K562 (cell line): Measurements from ENCODE around the gene ANXA2. TPM values are rescaled to one million over a fixed set of nuclear protein-coding genes. Genes with fewer than 3 reads are reported as not detected.

ENCODE experiments used
- CBX1 ChIP-seq: sonication (generic); IDR thresholded peaks from 2 replicates; pipeline ENCODE4 v1.6.1; 2016; ENCODE audit warnings: antibody characterized with exemption, low read depth, mild to moderate bottlenecking
- GTF2A2 ChIP-seq: IDR thresholded peaks from 2 replicates; pipeline ENCODE4 v1.6.1; 2016; ENCODE audit warnings: mild to moderate bottlenecking, missing genetic modification characterization, missing compliant biosample characterization
- KDM4B ChIP-seq, 2 experiments: fragments of 450-650 bp in 1 of 2; sonication (generic) in 1 of 2; IDR thresholded peaks; 2 replicates each; pipeline ENCODE4 v1.6.1; 2016 to 2017; ENCODE audit warnings: borderline replicate concordance in 2 of 2, antibody characterized with exemption in 1 of 2, low read depth in 1 of 2, mild to moderate bottlenecking in 1 of 2
- NRF1 ChIP-seq, 2 experiments: fragments of 450-650 bp; IDR thresholded peaks in 1 of 2; conservative IDR thresholded peaks in 1 of 2; 2 replicates each; pipeline ENCODE4 v1.6.1; 2014; ENCODE audit warnings: mild to moderate bottlenecking in 2 of 2
- TBP ChIP-seq: optimal IDR thresholded peaks from 2 replicates; pipeline ENCODE3; 2011; ENCODE audit warnings: low read depth, low read length, improper control_type of control experiment
- ZBED1 ChIP-seq: IDR thresholded peaks from 2 replicates; pipeline ENCODE4 v1.6.1; 2014
- ZBTB7A ChIP-seq: IDR thresholded peaks from 2 replicates; pipeline ENCODE4 v1.6.1; 2011; ENCODE audit warnings: low read depth, mild to moderate bottlenecking, low read length, moderate library complexity, borderline replicate concordance; ENCODE audit not compliant: control insufficient read depth
- ZNF589 ChIP-seq: fragments of 200-800 bp; sonication (Bioruptor generic); IDR thresholded peaks from 2 replicates; pipeline ENCODE4 v1.6.1; 2016; ENCODE audit warnings: low read depth, missing genetic modification characterization, missing compliant biosample characterization
- ZNF644 ChIP-seq: fragments of 200-800 bp; sonication (Bioruptor generic); IDR thresholded peaks from 2 replicates; pipeline ENCODE4 v1.6.1; 2016; ENCODE audit warnings: low read depth, missing genetic modification characterization, missing compliant biosample characterization
- polyA plus RNA-seq, 8 experiments: library from polyadenylated mRNA; depleted of rRNA in 4 of 8; stranded (reverse) in 5 of 8; unstranded in 3 of 8; fragments of >200 nt; fragmentation: Nextera tagmentation in 2 of 8; fragmentation: Illumina TruSeq in 1 of 8; extraction: Ambion mirVana in 2 of 8; extraction: Trizol in 1 of 8; gene quantifications; 2 replicates each; pipeline versions ENCODE4 v1.2.1 to v1.2.3, GENCODE V29; 2011 to 2014; ENCODE audit warnings: inconsistent platforms in 1 of 8, missing spikeins in 1 of 8
- total RNA-seq, 7 experiments: library from RNA; depleted of rRNA in 6 of 7; stranded (reverse); fragments of >200 nt in 6 of 7; fragmentation: Illumina TruSeq in 2 of 7; extraction: Trizol in 2 of 7; gene quantifications; 2 replicates each; pipeline versions ENCODE4 v1.2.1 to v1.2.3, GENCODE V29; 2011 to 2021; ENCODE audit warnings: low replicate concordance in 1 of 7
- TF ChIP-seq, protein P1 (sequence below): sonication (generic); formaldehyde crosslinking; IDR thresholded peaks from 2 replicates; pipeline ENCODE4 v1.8.1; 2023; ENCODE audit warnings: mild to moderate bottlenecking, missing genetic modification reagents
- TF ChIP-seq, protein P2 (sequence below), 2 experiments: IDR thresholded peaks; 2 replicates each; pipeline ENCODE4 v1.6.1; 2012; ENCODE audit warnings: improper control_type of control experiment in 2 of 2, low read depth in 2 of 2, low read length in 2 of 2, borderline replicate concordance in 1 of 2
- TF ChIP-seq, protein P3 (sequence below): fragments of 150-350 bp; IDR thresholded peaks from 2 replicates; pipeline ENCODE4 v1.6.1; 2014; ENCODE audit warnings: low read depth, mild to moderate bottlenecking, low read length, borderline replicate concordance
- TF ChIP-seq, protein P4 (sequence below): fragments of 150-350 bp; conservative IDR thresholded peaks from 2 replicates; pipeline ENCODE4 v1.6.1; 2014; ENCODE audit warnings: low read length

ANXA2 gene
- total and polyA plus RNA-seq, 9 of the 15 experiments (the other 6 are each of a cell fraction or from before 2014, with no cell fraction given) = 301 to 1,102 (median 452) TPM

DNA sequence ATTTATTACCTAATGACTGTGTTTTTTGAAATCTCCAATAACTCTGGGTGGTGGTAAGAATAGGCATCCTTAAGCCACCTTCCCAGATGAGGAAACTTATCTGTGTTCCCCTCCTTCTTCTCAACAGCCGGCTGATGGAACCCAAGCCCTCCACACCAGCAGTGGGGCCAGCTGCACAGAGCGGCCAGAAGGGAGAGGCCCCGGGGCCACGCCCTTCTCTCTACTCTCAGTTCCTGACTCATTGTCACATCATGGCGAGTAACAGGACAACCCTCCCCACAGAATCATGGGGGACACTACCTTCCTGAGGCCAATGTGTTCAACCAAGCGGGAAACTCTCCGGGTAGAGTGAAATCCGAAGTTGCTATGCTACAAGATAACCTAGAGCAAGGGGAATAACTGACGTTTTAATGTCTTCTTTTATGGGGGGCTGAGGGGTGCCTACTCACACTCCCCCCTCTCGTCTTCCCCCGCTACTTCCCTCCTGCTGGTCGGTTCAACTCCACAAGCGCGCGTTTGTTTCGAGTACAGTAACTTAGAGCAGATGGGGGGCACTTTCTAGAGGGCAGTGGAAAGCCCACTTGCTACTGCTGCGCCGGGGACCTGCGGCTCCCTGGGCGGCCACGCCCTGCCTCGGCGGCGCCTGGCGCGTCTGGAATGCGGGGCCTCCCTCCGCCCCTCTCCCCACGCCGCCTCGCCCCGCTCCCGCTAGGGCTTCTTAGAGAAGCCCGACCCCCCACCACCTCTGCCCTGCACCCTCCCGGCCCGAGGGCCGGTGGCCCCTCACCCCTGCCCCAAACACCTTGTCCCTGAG is 621 bp downstream of the ANXA2 start (continued):
- TF ChIP-seq ZNF644 (tag) (no peak), ZBED1 (no peak), ZBTB7A (peak; percentile 89; the same call in 1 of the 2 replicates), GTF2A2 (tag) (no peak), KDM4B (IDR thresholded peaks at IDR 0.05; ENCODE audit: borderline replicate concordance in 2 of 2, low read depth in 1 of 2) (no peak), TBP (peak; percentile 90), NRF1 (conservative IDR thresholded peaks at IDR 0.05 in 1 of 2, IDR thresholded peaks at IDR 0.05 in 1 of 2) (peak; percentile 67 to 74), CBX1 (no peak; the same call in 1 of the 2 replicates), ZNF589 (CRISPR knock-in tag) (no peak)
- TF ChIP-seq, protein P1, sequence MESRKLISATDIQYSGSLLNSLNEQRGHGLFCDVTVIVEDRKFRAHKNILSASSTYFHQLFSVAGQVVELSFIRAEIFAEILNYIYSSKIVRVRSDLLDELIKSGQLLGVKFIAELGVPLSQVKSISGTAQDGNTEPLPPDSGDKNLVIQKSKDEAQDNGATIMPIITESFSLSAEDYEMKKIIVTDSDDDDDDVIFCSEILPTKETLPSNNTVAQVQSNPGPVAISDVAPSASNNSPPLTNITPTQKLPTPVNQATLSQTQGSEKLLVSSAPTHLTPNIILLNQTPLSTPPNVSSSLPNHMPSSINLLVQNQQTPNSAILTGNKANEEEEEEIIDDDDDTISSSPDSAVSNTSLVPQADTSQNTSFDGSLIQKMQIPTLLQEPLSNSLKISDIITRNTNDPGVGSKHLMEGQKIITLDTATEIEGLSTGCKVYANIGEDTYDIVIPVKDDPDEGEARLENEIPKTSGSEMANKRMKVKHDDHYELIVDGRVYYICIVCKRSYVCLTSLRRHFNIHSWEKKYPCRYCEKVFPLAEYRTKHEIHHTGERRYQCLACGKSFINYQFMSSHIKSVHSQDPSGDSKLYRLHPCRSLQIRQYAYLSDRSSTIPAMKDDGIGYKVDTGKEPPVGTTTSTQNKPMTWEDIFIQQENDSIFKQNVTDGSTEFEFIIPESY (CRISPR knock-in tag) = no peak
- TF ChIP-seq, protein P2, sequence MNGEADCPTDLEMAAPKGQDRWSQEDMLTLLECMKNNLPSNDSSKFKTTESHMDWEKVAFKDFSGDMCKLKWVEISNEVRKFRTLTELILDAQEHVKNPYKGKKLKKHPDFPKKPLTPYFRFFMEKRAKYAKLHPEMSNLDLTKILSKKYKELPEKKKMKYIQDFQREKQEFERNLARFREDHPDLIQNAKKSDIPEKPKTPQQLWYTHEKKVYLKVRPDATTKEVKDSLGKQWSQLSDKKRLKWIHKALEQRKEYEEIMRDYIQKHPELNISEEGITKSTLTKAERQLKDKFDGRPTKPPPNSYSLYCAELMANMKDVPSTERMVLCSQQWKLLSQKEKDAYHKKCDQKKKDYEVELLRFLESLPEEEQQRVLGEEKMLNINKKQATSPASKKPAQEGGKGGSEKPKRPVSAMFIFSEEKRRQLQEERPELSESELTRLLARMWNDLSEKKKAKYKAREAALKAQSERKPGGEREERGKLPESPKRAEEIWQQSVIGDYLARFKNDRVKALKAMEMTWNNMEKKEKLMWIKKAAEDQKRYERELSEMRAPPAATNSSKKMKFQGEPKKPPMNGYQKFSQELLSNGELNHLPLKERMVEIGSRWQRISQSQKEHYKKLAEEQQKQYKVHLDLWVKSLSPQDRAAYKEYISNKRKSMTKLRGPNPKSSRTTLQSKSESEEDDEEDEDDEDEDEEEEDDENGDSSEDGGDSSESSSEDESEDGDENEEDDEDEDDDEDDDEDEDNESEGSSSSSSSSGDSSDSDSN (IDR thresholded peaks at IDR 0.05; ENCODE audit: borderline replicate concordance in 1 of 2, low read depth in 2 of 2, low read length in 2 of 2) = no peak
- TF ChIP-seq, protein P3, sequence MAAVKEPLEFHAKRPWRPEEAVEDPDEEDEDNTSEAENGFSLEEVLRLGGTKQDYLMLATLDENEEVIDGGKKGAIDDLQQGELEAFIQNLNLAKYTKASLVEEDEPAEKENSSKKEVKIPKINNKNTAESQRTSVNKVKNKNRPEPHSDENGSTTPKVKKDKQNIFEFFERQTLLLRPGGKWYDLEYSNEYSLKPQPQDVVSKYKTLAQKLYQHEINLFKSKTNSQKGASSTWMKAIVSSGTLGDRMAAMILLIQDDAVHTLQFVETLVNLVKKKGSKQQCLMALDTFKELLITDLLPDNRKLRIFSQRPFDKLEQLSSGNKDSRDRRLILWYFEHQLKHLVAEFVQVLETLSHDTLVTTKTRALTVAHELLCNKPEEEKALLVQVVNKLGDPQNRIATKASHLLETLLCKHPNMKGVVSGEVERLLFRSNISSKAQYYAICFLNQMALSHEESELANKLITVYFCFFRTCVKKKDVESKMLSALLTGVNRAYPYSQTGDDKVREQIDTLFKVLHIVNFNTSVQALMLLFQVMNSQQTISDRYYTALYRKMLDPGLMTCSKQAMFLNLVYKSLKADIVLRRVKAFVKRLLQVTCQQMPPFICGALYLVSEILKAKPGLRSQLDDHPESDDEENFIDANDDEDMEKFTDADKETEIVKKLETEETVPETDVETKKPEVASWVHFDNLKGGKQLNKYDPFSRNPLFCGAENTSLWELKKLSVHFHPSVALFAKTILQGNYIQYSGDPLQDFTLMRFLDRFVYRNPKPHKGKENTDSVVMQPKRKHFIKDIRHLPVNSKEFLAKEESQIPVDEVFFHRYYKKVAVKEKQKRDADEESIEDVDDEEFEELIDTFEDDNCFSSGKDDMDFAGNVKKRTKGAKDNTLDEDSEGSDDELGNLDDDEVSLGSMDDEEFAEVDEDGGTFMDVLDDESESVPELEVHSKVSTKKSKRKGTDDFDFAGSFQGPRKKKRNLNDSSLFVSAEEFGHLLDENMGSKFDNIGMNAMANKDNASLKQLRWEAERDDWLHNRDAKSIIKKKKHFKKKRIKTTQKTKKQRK = no peak
- TF ChIP-seq, protein P4, sequence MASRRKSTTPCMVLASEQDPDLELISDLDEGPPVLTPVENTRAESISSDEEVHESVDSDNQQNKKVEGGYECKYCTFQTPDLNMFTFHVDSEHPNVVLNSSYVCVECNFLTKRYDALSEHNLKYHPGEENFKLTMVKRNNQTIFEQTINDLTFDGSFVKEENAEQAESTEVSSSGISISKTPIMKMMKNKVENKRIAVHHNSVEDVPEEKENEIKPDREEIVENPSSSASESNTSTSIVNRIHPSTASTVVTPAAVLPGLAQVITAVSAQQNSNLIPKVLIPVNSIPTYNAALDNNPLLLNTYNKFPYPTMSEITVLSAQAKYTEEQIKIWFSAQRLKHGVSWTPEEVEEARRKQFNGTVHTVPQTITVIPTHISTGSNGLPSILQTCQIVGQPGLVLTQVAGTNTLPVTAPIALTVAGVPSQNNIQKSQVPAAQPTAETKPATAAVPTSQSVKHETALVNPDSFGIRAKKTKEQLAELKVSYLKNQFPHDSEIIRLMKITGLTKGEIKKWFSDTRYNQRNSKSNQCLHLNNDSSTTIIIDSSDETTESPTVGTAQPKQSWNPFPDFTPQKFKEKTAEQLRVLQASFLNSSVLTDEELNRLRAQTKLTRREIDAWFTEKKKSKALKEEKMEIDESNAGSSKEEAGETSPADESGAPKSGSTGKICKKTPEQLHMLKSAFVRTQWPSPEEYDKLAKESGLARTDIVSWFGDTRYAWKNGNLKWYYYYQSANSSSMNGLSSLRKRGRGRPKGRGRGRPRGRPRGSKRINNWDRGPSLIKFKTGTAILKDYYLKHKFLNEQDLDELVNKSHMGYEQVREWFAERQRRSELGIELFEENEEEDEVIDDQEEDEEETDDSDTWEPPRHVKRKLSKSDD = no peak
